NAMALWA (cell line): ENCODE results near the gene TCAP.
"Not testable (repeated sequence)": the region's sequence is repeated elsewhere in the genome, so short reads cannot be mapped to it uniquely, and the experiment has no call there.

Experiments
- DNase-seq: peaks from one replicate; pipeline ENCODE4 v3.0.0-alpha.2; 2015; ENCODE audit warnings: low spot score

Gene TCAP

GRCh38 chr17:39706383-39706782, 41.2 kb downstream of the TCAP start:
- no peak for DNase-seq

- no peak for DNase-seq
These were observed 41.8 kb downstream of the TCAP start for GRCh38 chr17:39706921-39707337.

- no peak for DNase-seq
These were observed 44.3 kb downstream of the TCAP start for GRCh38 chr17:39709319-39709997.

GRCh38 chr17:39709998-39710964, 45.1 kb downstream of the TCAP start:
- DNase-seq, result no peak

- DNase-seq, result not testable (repeated sequence)
These were observed 45.9 kb downstream of the TCAP start for GRCh38 chr17:39711071-39711470.

GRCh38 chr17:39711851-39712250, 46.7 kb downstream of the TCAP start:
- DNase-seq, result no peak

GRCh38 chr17:39714234-39714633, 49.1 kb downstream of the TCAP start:
- DNase-seq, result no peak

GRCh38 chr17:39715375-39716072, 50.4 kb downstream of the TCAP start:
- DNase-seq, result no peak
